Right atrium auricular region (tissue), 2 donors: Measurements from ENCODE around the gene ATP1A1. TPM values are rescaled to one million over a fixed set of nuclear protein-coding genes. Genes with fewer than 3 reads are reported as not detected.

Source experiments
- DNase-seq: peaks from one replicate; pipeline ENCODE4 v3.0.0-alpha.2; 2019; ENCODE audit warnings: low spot score
- H3K27ac ChIP-seq, 2 donors: fragments of 200-600 bp; sonication (generic); 1 replicate in 1 of 2; 2 replicates in 1 of 2; pipeline ENCODE4 v1.5.1; 2016 to 2019
- H3K27me3 ChIP-seq, 2 donors: fragments of 200-600 bp; sonication (generic); one replicate each; pipeline versions ENCODE4 v1.5.1 to v1.6.0; 2017 to 2019
- H3K36me3 ChIP-seq: fragments of 200-600 bp; sonication (generic); one replicate; pipeline ENCODE4 v1.5.1; 2016
- H3K4me1 ChIP-seq, 2 donors: fragments of 200-600 bp; sonication (generic); one replicate each; pipeline versions ENCODE4 v1.5.1 to v1.6.0; 2017 to 2019
- H3K4me3 ChIP-seq, 2 donors: fragments of 200-600 bp; sonication (generic); 1 replicate in 1 of 2; 2 replicates in 1 of 2; pipeline ENCODE4 v1.5.1; 2017 to 2019; ENCODE audit warnings: mild to moderate bottlenecking in 1 of 2, moderate library complexity in 1 of 2
- H3K9me3 ChIP-seq, 2 donors: fragments of 200-600 bp; sonication (generic); one replicate each; pipeline ENCODE4 v1.5.1; 2019
- CTCF ChIP-seq, 2 donors: fragments of 200-600 bp; sonication (generic); IDR thresholded peaks; one replicate each; pipeline ENCODE4 v1.5.1; 2019; ENCODE audit warnings: antibody characterized with exemption in 2 of 2
- total RNA-seq, 2 donors: library from RNA; depleted of rRNA; stranded (reverse); fragments of >200 nt; gene quantifications; one replicate each; pipeline ENCODE4 v1.1.0, GENCODE V29; 2016

Gene ATP1A1
- total RNA-seq, result 100 to 1,000 TPM; 148 to 256 TPM

GRCh38 chr1:116372651-116373430 lies at the start of gene ATP1A1:
TSS of gene ATP1A1 (plus strand) at chr1:116373244. CDS start at chr1:116373512, 268 bp downstream.
- DNase-seq, result peak; percentile 97
- Histone ChIP-seq H3K27ac (peak within 1 kb of the TSS; percentile 90 to 98), H3K36me3 (no peaks in the 10 kb centered on the region), H3K4me1 (peaks cover 0 to 48% of the 10 kb centered on the region in 2 donors), H3K4me3 (peak within 1 kb of the TSS; percentile 90), H3K27me3 (no peaks in the 10 kb centered on the region), H3K9me3 (no peaks in the 10 kb centered on the region)
- TF ChIP-seq CTCF (IDR thresholded peaks at IDR 0.05), result peak in 1 of 2 donors; percentile 46

- Histone ChIP-seq H3K4me3 (no peak overlapping the region), H3K36me3 (no peaks in the 10 kb centered on the region), H3K27me3 (no peaks in the 10 kb centered on the region), H3K27ac (no peak overlapping the region), H3K4me1 (no peaks in the 10 kb centered on the region), H3K9me3 (no peaks in the 10 kb centered on the region)
- DNase-seq, result no peak
- no peak for TF ChIP-seq CTCF (IDR thresholded peaks at IDR 0.05)
Measured at GRCh38 chr1:116323491-116323890, 49.6 kb upstream of the ATP1A1 start.

- no peak for TF ChIP-seq CTCF (IDR thresholded peaks at IDR 0.05)
- no peak for DNase-seq
- Histone ChIP-seq H3K36me3 (no peaks in the 10 kb centered on the region), H3K4me1 (no peaks in the 10 kb centered on the region), H3K27me3 (no peaks in the 10 kb centered on the region), H3K27ac (no peak overlapping the region), H3K9me3 (no peaks in the 10 kb centered on the region), H3K4me3 (no peak overlapping the region)
Measured at GRCh38 chr1:116324411-116324810, 48.6 kb upstream of the ATP1A1 start.

- no peaks in the 10 kb centered on the region for H3K4me1 ChIP-seq
- no peaks in the 10 kb centered on the region for H3K36me3 ChIP-seq
- H3K9me3 ChIP-seq, result no peaks in the 10 kb centered on the region
- H3K4me3 ChIP-seq, result no peak overlapping the region
- H3K27me3 ChIP-seq, result no peaks in the 10 kb centered on the region
- no peak overlapping the region for H3K27ac ChIP-seq
- TF ChIP-seq CTCF (IDR thresholded peaks at IDR 0.05), result no peak
- no peak for DNase-seq
Measured at GRCh38 chr1:116325104-116325503, 47.9 kb upstream of the ATP1A1 start.

GRCh38 chr1:116325922-116326321 lies 47.1 kb upstream of the ATP1A1 start:
- no peak for DNase-seq
- Histone ChIP-seq H3K4me1 (no peaks in the 10 kb centered on the region), H3K27ac (no peak overlapping the region), H3K9me3 (no peaks in the 10 kb centered on the region), H3K27me3 (no peaks in the 10 kb centered on the region), H3K36me3 (no peaks in the 10 kb centered on the region), H3K4me3 (no peak overlapping the region)
- TF ChIP-seq CTCF (IDR thresholded peaks at IDR 0.05), result no peak

- H3K9me3 ChIP-seq, result no peaks in the 10 kb centered on the region
- no peak overlapping the region for H3K27ac ChIP-seq
- no peak overlapping the region for H3K4me3 ChIP-seq
- H3K4me1 ChIP-seq, result no peaks in the 10 kb centered on the region
- no peak for TF ChIP-seq CTCF (IDR thresholded peaks at IDR 0.05)
- no peak for DNase-seq
- H3K36me3 ChIP-seq, result no peaks in the 10 kb centered on the region
- H3K27me3 ChIP-seq, result no peaks in the 10 kb centered on the region
Measured at GRCh38 chr1:116326486-116326885, 46.6 kb upstream of the ATP1A1 start.
